ENCODE data around the gene SLC1A2.

SLC1A2 gene

DNA sequence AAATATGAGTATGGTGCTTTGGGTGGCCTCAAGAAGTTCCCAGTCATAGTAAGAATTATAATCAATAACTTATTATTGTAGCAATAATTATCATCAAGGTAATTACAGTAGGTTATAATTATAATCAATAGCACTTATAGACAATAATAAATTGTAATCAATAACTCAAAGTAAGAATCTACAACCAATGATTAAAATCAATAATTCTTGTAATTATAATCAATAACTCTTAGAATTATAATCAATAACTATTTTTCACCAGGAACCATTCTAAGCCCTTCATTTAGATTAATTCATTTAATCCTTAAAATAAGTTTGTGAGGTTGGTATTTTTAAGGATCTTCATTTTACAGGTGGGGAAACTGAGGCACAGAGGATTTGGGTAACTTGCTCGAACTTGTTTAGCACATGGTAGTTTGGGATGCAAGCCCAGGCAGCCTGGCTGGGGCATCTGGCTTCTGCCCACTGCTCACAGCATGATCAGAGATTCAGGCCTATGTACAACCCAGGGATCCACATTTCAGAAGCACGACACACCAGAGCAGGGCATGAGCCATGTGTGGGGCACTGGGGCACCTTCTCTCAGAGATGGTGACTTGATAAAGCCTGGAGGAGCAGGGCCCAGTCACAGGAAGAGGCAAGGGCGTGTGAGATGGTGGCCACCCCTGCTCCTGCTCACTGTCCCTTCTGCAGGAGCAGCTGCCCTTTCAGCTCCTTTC is 46.6 kb downstream of the SLC1A2 start:
- H3K4me3 ChIP-seq (ENCODE audit: low read depth, low read length), result no peak overlapping the region
- TF ChIP-seq, protein P1, sequence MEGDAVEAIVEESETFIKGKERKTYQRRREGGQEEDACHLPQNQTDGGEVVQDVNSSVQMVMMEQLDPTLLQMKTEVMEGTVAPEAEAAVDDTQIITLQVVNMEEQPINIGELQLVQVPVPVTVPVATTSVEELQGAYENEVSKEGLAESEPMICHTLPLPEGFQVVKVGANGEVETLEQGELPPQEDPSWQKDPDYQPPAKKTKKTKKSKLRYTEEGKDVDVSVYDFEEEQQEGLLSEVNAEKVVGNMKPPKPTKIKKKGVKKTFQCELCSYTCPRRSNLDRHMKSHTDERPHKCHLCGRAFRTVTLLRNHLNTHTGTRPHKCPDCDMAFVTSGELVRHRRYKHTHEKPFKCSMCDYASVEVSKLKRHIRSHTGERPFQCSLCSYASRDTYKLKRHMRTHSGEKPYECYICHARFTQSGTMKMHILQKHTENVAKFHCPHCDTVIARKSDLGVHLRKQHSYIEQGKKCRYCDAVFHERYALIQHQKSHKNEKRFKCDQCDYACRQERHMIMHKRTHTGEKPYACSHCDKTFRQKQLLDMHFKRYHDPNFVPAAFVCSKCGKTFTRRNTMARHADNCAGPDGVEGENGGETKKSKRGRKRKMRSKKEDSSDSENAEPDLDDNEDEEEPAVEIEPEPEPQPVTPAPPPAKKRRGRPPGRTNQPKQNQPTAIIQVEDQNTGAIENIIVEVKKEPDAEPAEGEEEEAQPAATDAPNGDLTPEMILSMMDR (IDR thresholded peaks at IDR 0.05; ENCODE audit: insufficient read depth, low read depth, low read length, missing control alignments), result no peak
- no peak for DNase-seq (ENCODE audit: low read depth)

DNA sequence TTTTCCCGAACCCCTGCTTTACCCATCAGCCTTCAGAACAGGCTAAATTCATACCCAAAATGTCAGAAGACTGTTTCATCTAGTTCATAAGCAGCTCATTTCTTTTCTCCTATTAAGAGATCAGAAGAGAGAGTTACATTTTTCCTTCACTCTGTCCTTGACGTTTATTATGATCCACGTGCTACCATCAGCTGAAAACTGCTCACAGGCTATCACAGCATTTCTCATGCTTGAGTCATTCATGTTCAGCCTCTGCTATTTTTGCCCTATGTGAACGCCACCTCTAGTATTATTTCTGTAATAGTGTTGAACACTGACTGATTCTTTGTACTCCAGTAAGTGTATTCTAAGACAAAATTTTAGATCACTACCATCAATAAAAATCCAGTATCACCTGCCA is 51.9 kb downstream of the SLC1A2 start:
- DNase-seq (ENCODE audit: low read depth), result no peak
- TF ChIP-seq, protein P1 (IDR thresholded peaks at IDR 0.05; ENCODE audit: insufficient read depth, low read depth, low read length, missing control alignments), result no peak
- no peak overlapping the region for H3K4me3 ChIP-seq (ENCODE audit: low read depth, low read length)

DNA sequence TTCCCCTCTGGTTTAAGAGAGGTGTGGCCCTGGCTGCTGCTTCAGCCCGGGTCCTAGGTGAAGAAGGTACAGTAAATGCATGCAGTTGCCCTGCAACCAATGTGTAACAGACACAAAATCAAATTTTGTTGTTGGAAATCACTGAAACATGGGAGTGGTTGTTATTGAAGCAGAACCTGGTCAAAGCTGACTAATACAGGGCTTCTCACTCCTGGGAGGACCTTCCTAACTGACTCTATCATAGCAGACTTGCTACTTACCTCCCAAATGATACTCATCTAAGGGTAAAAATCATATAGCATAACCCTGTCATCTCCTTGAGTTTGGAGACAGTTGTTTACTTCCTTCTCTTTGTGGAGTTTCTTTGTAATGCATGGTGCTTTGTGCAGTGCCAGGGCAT is 52.6 kb downstream of the SLC1A2 start:
- DNase-seq (ENCODE audit: low read depth), result no peak
- H3K4me3 ChIP-seq (ENCODE audit: low read depth, low read length), result no peak overlapping the region
- TF ChIP-seq, protein P1 (IDR thresholded peaks at IDR 0.05; ENCODE audit: insufficient read depth, low read depth, low read length, missing control alignments), result no peak

DNA sequence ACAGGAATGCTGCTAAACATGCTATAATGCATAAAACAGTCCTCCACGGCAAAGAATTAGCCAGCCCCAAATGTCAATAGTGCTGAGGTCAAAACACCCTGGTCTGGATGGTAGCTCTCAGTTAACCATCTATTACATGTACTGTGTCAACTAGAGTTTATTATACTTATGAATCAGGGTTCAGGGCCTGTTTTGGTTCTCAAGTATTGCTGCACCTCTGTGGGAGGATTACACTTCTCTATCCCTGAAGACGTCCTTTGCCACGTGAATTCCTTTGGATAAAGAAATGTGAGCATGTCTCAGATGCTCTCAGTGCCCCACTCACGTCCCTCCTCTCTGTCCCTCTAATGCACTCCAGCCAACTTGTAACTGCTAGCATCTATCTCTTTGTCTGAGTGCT is 53.4 kb downstream of the SLC1A2 start:
- TF ChIP-seq, protein P1 (IDR thresholded peaks at IDR 0.05; ENCODE audit: insufficient read depth, low read depth, low read length, missing control alignments), result no peak
- no peak overlapping the region for H3K4me3 ChIP-seq (ENCODE audit: low read depth, low read length)
- DNase-seq (ENCODE audit: low read depth), result no peak

DNA sequence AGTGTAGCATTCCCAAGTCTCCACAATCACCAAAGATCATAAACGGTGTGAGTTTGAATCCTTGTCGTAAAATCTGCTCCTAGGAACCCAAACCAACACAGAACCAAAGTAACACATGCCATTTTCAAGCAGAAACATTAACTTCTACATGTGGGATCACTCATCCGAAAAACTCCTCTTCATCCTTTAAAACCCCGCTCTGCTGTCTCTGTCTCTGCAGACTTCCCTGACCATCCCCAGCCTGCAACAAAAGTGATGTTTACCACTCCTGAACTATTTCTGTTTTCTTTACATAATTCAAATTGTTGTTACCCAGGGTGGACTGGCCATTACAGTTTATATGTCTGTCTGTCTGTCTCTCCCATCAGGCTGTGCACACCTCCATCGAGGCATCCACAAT is 54.0 kb downstream of the SLC1A2 start:
- DNase-seq (ENCODE audit: low read depth), result no peak
- H3K4me3 ChIP-seq (ENCODE audit: low read depth, low read length), result no peak overlapping the region
- TF ChIP-seq, protein P1 (IDR thresholded peaks at IDR 0.05; ENCODE audit: insufficient read depth, low read depth, low read length, missing control alignments), result no peak

DNA sequence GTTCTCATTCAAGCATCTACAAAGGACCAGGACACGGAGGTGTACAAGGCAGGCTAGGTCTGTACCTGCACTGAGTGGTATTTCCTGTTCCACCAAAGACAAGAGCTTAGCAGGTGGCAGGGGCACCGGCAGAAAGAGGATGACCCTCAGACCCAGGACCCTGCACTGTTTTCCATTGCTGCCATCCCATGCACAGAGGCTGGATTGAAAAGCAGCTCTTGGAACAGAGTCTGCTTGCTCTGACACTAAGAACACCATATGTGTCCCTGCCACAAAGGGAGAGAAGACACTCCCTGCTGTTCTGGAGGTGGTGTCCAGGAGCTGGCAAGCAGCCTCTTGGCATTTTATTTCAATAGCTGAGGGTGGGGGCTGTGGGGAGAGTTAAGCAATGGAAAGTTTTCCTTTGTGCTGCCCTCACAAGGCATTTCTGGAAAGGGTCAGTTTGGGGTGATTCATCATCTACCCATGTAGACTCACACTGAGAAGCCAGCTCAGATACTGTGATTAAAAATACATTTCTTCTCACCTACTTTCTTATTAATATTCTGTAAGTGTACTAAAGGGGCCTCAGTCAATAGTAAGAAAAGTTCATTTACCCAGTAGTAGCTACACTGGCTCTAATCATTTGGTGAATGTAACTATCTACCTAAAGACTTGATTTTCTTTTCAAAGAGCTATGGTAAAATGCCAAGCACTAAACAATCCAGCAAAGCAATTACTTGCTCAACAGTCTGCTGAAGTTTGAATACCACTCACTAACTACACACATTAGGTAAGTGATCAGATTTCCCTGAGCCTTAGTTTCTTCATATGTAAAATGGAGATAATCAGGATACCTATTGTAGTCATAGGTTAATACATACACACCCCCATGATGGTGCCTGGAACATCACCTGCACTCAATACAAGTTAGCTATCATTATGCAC is 55.2 kb downstream of the SLC1A2 start:
- no peak overlapping the region for H3K4me3 ChIP-seq (ENCODE audit: low read depth, low read length)
- TF ChIP-seq, protein P1 (IDR thresholded peaks at IDR 0.05; ENCODE audit: insufficient read depth, low read depth, low read length, missing control alignments), result no peak
- DNase-seq (ENCODE audit: low read depth), result no peak

All from GM12865 (cell line).